Measurements from ENCODE around the gene HSPA8. TPM values are rescaled to one million over a fixed set of nuclear protein-coding genes. Genes with fewer than 3 reads are reported as not detected.
A peak's percentile ranks its signal among the peaks of the same experiment; 100 is the strongest.
"Not testable (repeated sequence)": the region's sequence is repeated elsewhere in the genome, so short reads cannot be mapped to it uniquely, and the experiment has no call there.

HSPA8 gene
- total RNA-seq, 3 donors from 2014 or later, result 691 to 851 (median 698) TPM

GRCh38 chr11:123062158-123062891 is 389 bp upstream of the HSPA8 start:
- Histone ChIP-seq H3K27ac (peak overlapping the region; percentile 100), H3K4me3 (peak overlapping the region; percentile 81 to 97 (median 86)), H3K9me3 (no peaks in the 10 kb centered on the region), H3K27me3 (no peaks in the 10 kb centered on the region), H3K36me3 (no peaks in the 10 kb centered on the region), H3K4me1 (peaks cover 9 to 10% of the 10 kb centered on the region in 2 donors)
- DNase-seq (ENCODE audit: low spot score in 2 of 2), result peak; percentile 99 to 100
- TF ChIP-seq POLR2A (IDR thresholded peaks at IDR 0.05), result peak; percentile 76
- TF ChIP-seq, protein P1, sequence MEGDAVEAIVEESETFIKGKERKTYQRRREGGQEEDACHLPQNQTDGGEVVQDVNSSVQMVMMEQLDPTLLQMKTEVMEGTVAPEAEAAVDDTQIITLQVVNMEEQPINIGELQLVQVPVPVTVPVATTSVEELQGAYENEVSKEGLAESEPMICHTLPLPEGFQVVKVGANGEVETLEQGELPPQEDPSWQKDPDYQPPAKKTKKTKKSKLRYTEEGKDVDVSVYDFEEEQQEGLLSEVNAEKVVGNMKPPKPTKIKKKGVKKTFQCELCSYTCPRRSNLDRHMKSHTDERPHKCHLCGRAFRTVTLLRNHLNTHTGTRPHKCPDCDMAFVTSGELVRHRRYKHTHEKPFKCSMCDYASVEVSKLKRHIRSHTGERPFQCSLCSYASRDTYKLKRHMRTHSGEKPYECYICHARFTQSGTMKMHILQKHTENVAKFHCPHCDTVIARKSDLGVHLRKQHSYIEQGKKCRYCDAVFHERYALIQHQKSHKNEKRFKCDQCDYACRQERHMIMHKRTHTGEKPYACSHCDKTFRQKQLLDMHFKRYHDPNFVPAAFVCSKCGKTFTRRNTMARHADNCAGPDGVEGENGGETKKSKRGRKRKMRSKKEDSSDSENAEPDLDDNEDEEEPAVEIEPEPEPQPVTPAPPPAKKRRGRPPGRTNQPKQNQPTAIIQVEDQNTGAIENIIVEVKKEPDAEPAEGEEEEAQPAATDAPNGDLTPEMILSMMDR (IDR thresholded peaks at IDR 0.05), result peak; percentile 3 to 12 (median 8)
- peak; percentile 65 to 87 (median 83) for TF ChIP-seq POLR2AphosphoS5 (IDR thresholded peaks at IDR 0.05)
- intact Hi-C loops (cut with DNase I; ENCODE audit: low total_unique reads), result no loop called here

DNA sequence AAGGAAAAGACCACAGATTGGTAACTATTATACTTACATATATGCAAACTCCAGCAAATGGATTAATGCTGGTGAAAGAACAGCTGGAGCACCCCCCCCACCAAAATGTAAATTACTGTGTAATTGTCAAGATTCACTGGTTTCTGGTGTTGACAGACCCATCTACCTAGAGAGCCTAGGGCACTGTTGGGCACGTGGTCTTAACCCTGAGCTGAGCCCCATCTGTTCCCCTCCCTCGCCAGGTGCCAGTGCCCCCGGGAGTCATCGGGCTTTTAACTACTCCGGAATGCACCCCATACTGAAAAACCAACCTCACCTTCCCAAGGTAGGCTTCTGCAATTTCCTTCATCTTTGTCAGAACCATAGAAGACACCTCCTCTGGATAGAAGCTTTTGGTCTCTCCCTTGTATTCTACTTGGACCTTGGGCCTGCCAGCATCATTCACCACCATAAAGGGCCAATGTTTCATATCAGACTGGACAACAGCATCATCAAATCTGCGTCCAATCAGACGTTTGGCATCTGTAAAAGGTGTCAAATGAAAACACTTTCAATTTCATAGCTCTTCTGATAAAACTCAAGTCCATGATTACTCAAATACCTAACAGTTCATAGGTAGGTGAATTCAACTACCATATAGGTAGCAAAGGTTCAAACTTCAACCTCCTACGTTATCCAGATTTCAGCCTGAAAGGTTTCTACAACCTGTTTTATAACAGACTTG is 1.5 kb downstream of the HSPA8 start:
- H3K36me3 ChIP-seq, result no peaks in the 10 kb centered on the region
- intact Hi-C loops (cut with DNase I; ENCODE audit: low total_unique reads), result no loop called here
- H3K4me3 ChIP-seq, result peak overlapping the region; percentile 81 to 97 (median 86)
- peaks cover 9 to 10% of the 10 kb centered on the region in 2 donors for H3K4me1 ChIP-seq
- H3K9me3 ChIP-seq, result no peaks in the 10 kb centered on the region
- TF ChIP-seq POLR2A (IDR thresholded peaks at IDR 0.05), result no peak
- TF ChIP-seq, protein P1 (IDR thresholded peaks at IDR 0.05), result no peak
- no peak for TF ChIP-seq POLR2AphosphoS5 (IDR thresholded peaks at IDR 0.05)
- peak overlapping the region; percentile 100 for H3K27ac ChIP-seq
- no peaks in the 10 kb centered on the region for H3K27me3 ChIP-seq
- DNase-seq (ENCODE audit: low spot score in 2 of 2), result no peak

DNA sequence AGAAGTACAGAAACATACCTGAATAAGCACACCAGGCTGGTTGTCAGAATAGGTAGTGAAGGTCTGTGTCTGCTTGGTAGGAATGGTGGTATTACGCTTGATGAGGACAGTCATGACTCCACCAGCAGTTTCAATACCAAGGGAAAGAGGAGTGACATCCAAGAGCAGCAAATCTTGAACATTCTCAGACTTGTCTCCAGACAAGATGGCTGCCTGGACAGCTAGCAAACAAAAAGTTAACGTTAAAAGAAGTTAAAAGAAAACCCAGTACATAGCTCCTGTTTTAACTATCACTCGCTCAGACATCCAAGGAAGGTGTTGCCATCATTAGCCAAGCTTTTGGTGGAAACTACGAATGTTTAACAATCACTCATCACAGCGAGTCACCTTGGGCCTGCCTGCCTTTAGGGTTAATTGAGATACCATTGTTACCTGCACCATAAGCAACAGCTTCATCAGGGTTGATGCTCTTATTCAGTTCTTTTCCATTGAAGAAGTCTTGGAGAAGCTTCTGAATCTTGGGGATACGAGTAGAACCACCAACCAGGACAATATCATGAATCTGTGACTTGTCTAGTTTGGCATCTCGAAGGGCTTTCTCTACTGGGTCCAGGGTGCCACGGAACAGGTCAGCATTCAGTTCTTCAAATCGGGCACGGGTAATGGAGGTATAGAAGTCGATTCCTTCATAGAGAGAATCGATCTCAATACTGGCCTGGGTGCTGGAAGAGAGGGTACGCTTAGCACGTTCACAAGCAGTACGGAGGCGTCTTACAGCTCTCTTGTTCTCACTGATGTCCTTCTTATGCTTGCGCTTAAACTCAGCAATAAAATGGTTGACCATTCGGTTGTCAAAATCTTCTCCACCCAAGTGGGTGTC is 2.7 kb downstream of the HSPA8 start:
- H3K36me3 ChIP-seq; H3K4me1 ChIP-seq; DNase-seq (ENCODE audit: low spot score in 2 of 2); H3K27me3 ChIP-seq; H3K9me3 ChIP-seq; intact Hi-C loops (cut with DNase I; ENCODE audit: low total_unique reads): not testable (repeated sequence)
- H3K27ac ChIP-seq, result peak overlapping the region; percentile 29 to 100
- peak overlapping the region; percentile 81 to 97 (median 86) for H3K4me3 ChIP-seq

GRCh38 chr11:123057661-123058305 is 4.2 kb downstream of the HSPA8 start:
- Histone ChIP-seq H3K9me3 (no peaks in the 10 kb centered on the region), H3K4me1 (peaks cover 9 to 10% of the 10 kb centered on the region in 2 donors), H3K27ac (peak overlapping the region in 1 of 2 donors; percentile 48), H3K36me3 (no peaks in the 10 kb centered on the region), H3K27me3 (no peaks in the 10 kb centered on the region), H3K4me3 (no peak overlapping the region)
- intact Hi-C loops (cut with DNase I; ENCODE audit: low total_unique reads), result no loop called here
- no peak for DNase-seq (ENCODE audit: low spot score in 2 of 2)
- no peak for TF ChIP-seq POLR2AphosphoS5 (IDR thresholded peaks at IDR 0.05)
- no peak for TF ChIP-seq POLR2A (IDR thresholded peaks at IDR 0.05)
- TF ChIP-seq, protein P1 (IDR thresholded peaks at IDR 0.05), result no peak

Measured in breast epithelium (tissue), 4 donors.